Measurements from ENCODE around the gene ACTA1.
"Not testable (repeated sequence)": the region's sequence is repeated elsewhere in the genome, so short reads cannot be mapped to it uniquely, and the experiment has no call there.

ACTA1 gene

DNA sequence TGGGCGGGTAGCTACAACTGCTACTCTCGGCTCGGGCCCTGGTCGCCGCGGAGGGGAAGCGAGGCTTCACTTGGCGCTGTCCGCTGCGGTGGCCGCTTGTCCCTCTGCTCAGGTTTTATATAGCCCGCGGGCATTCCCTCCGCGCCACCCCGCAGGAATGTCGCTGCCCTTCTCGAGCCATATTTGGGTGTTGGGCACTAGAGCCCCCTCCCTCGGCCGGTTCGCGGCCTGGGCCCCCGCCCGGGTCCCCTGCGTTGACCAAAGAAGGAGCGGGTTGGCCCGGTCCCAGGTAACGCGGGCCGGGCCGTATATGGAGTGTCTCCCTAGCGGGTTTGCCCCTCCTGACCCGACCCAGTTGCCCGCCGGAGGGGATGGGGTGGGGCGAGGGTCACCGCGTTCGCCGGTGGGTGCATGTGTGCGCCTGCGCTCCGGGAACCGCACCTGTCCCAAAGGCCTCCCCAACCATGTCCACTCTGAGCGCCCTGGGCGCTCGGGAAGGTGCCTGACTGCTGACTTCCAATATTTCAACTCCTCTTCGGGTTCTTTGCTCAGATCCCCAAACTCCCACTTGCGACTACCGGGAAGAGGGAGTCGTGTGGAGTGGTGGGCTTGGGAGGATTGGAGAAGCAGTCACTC, at the start of gene ACTA1:
TSS of gene ACTA1 (minus strand) at position 90 of the 636 bp plus-strand sequence. CDS start 979 bp downstream, outside the sequence.
- no peak for DNase-seq

GRCh38 chr1:229482511-229482910, 48.6 kb upstream of the ACTA1 start:
- DNase-seq: no peak

GRCh38 chr1:229480495-229480894, 46.6 kb upstream of the ACTA1 start:
- DNase-seq: no peak

DNA sequence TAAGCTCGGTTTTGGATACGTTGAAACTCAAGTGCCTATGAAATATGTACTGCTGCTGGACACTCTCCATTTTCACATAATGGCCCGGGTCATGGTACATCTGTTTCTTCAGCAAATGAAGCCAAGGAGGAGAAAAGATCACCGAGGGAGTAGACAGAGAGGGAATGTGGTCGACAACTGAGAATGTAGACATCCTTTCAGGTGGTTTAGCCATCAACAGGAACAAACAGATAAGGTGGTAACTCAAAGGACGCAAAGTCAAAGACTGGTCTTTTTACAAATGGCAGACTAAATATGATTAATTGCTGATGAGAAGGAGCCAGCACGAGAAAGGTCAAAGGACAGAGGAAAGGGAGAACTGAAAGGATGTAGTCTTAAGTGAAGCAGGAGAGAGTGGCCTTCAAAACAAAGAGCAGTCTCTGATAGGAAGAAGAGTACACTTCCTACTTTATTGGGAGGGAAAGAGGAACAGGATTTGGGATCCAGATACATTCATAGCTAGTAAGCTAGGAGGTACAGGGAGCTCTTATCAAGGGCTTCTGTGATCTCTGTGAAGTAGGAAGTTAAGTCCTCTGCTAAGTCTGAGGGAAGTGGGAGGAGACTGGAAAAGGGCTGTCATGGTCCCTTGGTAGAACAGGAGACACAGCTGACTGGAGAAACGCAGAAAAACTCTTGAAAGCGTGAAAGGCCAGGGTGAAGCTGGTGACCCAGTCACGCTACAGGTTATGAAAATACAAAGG, 45.9 kb upstream of the ACTA1 start:
- no peak for DNase-seq

GRCh38 chr1:229478852-229479251, 45.0 kb upstream of the ACTA1 start:
- DNase-seq: no peak

DNA sequence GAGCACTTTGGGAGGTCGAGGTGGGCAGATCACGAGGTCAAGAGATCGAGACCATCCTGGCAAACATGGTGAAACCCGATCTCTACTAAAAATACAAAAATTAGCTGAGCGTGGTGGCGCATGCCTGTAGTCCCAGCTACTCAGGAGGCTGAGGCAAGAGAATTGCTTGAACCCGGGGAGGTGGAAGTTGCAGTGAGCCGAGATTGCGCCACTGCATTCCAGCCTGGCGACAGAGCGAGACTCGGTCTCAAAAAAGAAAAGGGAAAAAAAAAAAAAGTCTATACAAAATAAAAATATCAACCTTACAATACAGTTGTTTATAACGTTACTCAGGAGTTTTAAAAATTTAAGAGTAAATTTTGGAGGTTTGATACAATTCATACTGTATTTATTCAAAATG, 42.0 kb upstream of the ACTA1 start:
- not testable (repeated sequence) for DNase-seq

GRCh38 chr1:229474509-229474908, 40.6 kb upstream of the ACTA1 start:
- no peak for DNase-seq

- DNase-seq: no peak
Observed at GRCh38 chr1:229471175-229471574, 37.3 kb upstream of the ACTA1 start.

GRCh38 chr1:229470406-229471043, 36.6 kb upstream of the ACTA1 start:
- no peak for DNase-seq

DNA sequence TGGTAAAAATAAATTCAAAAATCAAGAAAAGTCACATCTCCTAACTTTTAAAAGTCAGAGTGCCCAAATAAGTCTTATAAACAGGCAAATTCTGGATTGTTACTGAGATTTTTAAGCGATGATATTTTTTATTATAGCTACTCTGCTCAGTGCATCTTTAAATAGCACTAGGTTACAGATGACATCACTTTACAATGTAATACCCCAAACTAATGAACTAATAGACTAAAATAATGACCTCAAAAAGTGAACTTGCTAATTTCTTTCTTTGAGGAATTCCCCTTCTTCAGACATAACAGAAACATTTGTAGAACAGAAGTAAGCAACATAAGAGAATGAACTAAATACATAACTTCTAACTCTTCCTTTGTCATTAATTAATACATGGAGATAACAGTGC, 33.0 kb upstream of the ACTA1 start:
- DNase-seq: no peak

DNA sequence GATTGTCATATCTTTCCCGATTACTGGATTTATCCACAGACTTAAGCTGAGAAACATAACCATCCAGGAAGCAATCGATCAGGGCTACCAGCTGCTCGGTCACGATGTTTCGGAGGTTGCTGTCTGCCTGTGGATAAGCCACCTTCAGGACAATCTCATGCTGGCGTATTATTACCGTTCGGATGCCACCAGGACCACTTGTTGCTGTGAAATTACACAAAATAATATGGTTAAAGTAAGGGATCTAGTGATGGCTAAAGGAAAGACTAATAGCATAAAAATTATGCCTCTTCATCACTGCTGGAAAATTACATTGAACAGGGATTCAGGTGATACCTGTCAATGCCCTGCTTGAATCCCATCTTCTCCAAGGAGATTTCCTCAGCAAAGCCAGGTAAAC, 30.8 kb upstream of the ACTA1 start:
- no peak for DNase-seq

GRCh38 chr1:229461032-229461668, 27.3 kb upstream of the ACTA1 start:
- DNase-seq: no peak

DNA sequence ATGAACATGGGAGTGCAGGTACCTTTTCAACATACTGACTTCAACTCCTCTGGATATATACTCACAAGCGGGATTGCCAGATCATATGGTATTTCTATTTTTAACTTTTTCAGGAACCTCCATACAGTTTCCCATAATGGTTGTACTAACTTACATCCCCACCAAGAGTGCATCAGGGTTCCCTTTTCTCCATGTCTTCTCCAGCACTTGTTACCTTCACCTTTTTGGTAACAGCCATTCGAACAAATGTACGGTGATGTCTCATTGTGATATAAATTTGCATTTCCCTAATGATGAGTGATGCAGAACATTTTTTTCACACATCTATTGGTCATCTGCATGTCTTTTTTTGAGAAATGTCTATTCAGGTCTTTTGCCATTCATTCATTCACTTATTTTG, 25.9 kb upstream of the ACTA1 start:
- no peak for DNase-seq

DNA sequence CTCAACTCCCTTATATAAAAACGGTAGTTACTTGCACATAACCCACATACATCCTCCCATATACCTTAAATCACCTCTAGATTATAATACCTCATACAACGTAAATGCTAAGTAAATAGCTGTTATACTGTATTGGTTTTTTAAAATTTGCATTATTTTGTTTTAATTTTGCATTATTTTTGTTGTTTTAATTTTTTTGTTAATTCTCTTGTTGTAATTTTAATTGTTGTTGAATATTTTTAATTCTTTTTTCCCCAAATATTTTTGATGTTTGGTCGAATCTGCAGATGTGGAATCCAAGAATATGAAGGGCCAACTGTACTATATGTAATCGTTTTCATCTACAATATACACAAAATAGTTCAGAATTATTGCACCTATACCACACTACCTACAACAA, 23.5 kb upstream of the ACTA1 start:
- no peak for DNase-seq

- DNase-seq: no peak
Observed at GRCh38 chr1:229456016-229456415, 22.1 kb upstream of the ACTA1 start.

DNA sequence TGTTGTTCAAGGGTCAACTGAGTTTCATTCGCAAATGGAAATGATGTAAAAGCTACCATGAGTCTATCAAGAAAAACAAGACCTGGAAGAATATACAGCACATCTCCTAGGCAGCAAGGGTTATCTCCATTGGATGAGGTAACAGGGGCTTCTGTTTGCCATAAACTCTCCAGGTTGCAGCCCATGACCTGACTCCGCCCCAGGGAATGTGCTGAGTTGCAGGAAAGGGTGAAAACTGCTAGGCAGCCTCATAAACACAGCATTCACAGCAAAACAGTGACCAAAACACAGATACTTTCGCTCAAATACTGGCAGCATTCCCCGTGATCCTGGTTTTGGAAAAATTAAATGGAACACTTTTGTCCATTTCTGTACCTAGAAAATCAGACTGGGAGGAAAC, 20.2 kb upstream of the ACTA1 start:
- no peak for DNase-seq

GRCh38 chr1:229452956-229453801, 19.3 kb upstream of the ACTA1 start:
- no peak for DNase-seq

DNA sequence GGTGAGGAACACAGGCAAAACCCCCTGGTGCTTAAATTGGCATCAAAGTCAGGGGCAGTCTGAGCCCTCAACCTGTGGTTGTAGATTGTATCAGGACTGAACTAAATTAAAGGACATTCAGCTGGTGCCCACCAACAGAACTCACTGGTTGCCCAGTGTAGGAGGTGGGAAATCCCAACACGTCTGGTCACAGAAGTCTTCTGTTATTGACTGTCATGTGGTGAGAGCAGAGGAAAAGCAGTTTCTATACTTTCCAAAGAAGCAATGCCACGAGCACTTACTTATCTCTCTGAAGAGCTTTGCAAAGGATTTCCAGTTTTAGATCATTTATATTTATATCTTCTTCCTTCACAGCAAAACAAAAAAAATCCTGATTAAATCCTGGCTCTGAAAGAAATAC, 15.0 kb upstream of the ACTA1 start:
- DNase-seq: no peak

- no peak for DNase-seq
Observed at GRCh38 chr1:229448354-229448753, 14.5 kb upstream of the ACTA1 start.

DNA sequence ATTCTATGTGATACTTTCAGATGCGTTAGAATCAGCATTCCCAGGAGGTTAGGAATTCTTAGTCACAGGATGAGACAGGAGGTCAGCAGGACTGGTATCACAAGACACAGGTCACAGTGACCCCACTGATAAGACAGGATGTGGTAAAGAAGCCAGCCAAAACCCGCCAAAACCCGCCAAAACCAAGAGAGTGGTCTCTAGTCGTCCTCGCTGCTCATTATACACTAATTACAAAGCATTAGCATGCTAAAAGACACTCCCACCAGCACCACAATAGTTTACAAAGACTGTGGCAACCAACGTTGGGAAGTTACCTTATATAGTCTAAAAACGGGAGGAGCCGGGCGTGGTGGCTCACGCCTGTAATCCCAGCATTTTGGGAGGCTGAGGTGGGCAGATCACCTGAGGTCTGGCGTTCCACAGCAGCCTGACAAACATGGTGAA, 13.9 kb upstream of the ACTA1 start:
- DNase-seq: no peak

- DNase-seq: no peak
Observed at GRCh38 chr1:229445828-229446227, 11.9 kb upstream of the ACTA1 start.

DNA sequence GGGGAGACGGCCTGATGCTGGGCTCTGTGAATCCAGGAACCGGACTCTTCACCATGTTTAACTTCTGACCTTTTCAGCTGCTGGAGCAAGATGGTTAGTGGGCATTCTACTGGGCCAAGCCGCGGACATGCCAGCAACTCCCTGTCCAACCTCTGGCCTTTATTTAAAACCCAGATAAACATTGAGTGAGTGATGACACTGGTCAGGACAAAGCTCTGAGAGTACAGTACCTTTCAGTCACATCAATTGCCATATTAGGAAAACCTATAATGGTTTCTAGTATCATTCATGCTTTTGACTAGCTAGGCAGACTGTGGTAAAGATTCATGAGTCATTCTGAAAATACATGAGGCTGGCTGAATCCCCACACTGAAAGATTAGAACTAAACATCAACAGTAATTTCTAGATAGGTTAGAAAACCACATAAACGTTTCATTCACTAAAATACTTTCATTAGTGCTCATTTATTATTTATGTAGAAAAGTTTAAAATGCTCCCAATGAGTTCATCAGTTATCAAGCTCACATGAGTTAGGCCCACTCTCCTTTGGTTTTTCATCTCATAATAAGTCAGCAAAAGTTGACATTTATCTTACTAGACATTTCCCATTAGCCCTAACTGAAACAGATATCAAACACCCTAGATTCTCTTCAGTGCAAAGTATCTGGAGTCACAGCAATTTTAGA, 7.1 kb upstream of the ACTA1 start:
- DNase-seq: no peak

All from DMS153 (cell line).